ENCODE measurements around the gene HNRNPAB. TPM values are rescaled to one million over a fixed set of nuclear protein-coding genes. Genes with fewer than 3 reads are reported as not detected.

The HNRNPAB gene
- total and polyA plus RNA-seq, 9 of the 15 experiments (the other 6 are each of a cell fraction or from before 2014, with no cell fraction given): 34.6 to 425 (median 236) TPM

DNA sequence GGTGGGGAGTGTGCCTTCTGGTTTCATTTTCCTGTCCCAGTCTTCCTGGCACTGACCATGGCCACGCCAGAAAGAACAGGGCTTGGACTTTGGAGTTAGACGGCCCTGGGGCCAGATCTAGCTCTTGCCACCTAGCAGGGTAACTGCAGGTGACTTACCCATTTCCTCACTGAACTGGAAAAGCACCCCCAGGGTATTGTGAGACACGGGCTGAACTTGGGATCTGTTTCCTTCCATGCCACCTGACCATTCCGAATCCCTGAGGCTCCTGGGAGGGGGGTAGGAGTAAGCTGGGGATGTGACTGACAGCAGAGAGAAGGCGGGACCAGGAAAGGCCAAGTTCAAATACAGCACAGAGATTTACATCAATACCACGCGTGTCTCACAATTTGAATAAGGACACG is 9.4 kb downstream of the HNRNPAB start:
- Histone ChIP-seq H3K27me3 (ENCODE audit: control insufficient read depth in 2 of 2, insufficient read depth in 2 of 2, low read length in 2 of 2) (no peaks in the 10 kb centered on the region), H3K79me2 (ENCODE audit: control insufficient read depth, insufficient read depth, low read length) (peaks cover 12% of the 10 kb centered on the region), H4K20me1 (replicated peaks; ENCODE audit: control insufficient read depth, insufficient read depth, low read length) (peaks cover 43% of the 10 kb centered on the region), H3K4me3 (no peak overlapping the region), H3K9me3 (replicated peaks; ENCODE audit: control insufficient read depth, insufficient read depth, low read depth, low read length) (no peaks in the 10 kb centered on the region), H3K27ac (ENCODE audit: extremely low read depth, low read depth, low read length) (no peak overlapping the region), H3K36me3 (ENCODE audit: control insufficient read depth, insufficient read depth, low read length) (peaks cover 92% of the 10 kb centered on the region), H2AFZ (ENCODE audit: low read depth, low read length) (no peak overlapping the region), H3K4me2 (ENCODE audit: insufficient read depth, low read length) (no peak overlapping the region), H3K4me1 (replicated peaks in 1 of 2; ENCODE audit: control insufficient read depth in 2 of 2, insufficient read depth in 2 of 2, low read length in 2 of 2) (peaks cover 0 to 14% of the 10 kb centered on the region in 2 experiments; a peak in 3 of 5 replicates), H3K9ac (ENCODE audit: insufficient read depth in 1 of 2, low read depth in 2 of 2, low read length in 2 of 2) (no peak overlapping the region), H3K9me1 (ENCODE audit: control insufficient read depth, insufficient read depth, low read length) (no peaks in the 10 kb centered on the region)
- FAIRE-seq (no peak), DNase-seq (ENCODE audit: extremely low read depth in 1 of 4, low spot score in 3 of 4) (no peak), ATAC-seq (no peak)
- intact Hi-C loops (cut with micrococcal nuclease): no loop called here
- POLR2A ChIA-PET: interaction anchor here (0.6 to 12.7 kb wide), 17 partner anchors 9 to 941 kb away, joined by 3 to 162 read pairs (median 4); partner anchors contain the start of genes HNRNPAB, NHP2 and PHYKPL
- CTCF ChIA-PET (ENCODE audit: low intra/inter-chr PET ratio): no interaction called here
- TF ChIP-seq CXXC5 (CRISPR knock-in tag; IDR thresholded peaks at IDR 0.05) (no peak), SIN3A (IDR thresholded peaks at IDR 0.05; ENCODE audit: borderline replicate concordance in 2 of 2, control insufficient read depth in 1 of 2, low read depth in 2 of 2, low read length in 2 of 2) (0 out of 4 replicates have a peak, but pooled peaks of 1 of the 2 experiments have one; percentile 15)
- TF ChIP-seq, protein P1, sequence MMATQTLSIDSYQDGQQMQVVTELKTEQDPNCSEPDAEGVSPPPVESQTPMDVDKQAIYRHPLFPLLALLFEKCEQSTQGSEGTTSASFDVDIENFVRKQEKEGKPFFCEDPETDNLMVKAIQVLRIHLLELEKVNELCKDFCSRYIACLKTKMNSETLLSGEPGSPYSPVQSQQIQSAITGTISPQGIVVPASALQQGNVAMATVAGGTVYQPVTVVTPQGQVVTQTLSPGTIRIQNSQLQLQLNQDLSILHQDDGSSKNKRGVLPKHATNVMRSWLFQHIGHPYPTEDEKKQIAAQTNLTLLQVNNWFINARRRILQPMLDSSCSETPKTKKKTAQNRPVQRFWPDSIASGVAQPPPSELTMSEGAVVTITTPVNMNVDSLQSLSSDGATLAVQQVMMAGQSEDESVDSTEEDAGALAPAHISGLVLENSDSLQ (IDR thresholded peaks at IDR 0.05): peak; percentile 84
- 63% methylated on average over 8 of the region's 8 CpGs for WGBS (ENCODE audit: insufficient coverage, low coverage, missing lambda C conversion rate)
- BruUV-seq (replicated peaks): no TSS peak
- in situ Hi-C loops (cut with MboI): no loop called here

All from K562 (cell line).